Left lobe of liver (tissue), 2 donors: ENCODE measurements around the gene FASN. TPM values are rescaled to one million over a fixed set of nuclear protein-coding genes. Genes with fewer than 3 reads are reported as not detected.
"Not testable (repeated sequence)": the region's sequence is repeated elsewhere in the genome, so short reads cannot be mapped to it uniquely, and the experiment has no call there.

Source experiments
- ATAC-seq: fragments of 200-7000 bp; cut with Tn5 transposase; one replicate; pipeline ENCODE4 v1.9.1; 2020; ENCODE audit warnings: mild to moderate bottlenecking, moderate library complexity
- DNase-seq: peaks from one replicate; pipeline ENCODE4 v3.0.0-alpha.2; 2020; ENCODE audit warnings: low spot score
- total RNA-seq: library from RNA; stranded (reverse); gene quantifications from one replicate; pipeline ENCODE4 v1.2.1, GENCODE V29; 2021
- donor health status: DM: no; HTN: no; CAD: no; lungs with moderate emphysema.
- donor health status: DM: no; HTN: yes; CAD: no.

FASN gene
- 267 TPM for total RNA-seq

- ATAC-seq (peak; percentile 42), DNase-seq (peak; percentile 97)
These were observed at the start of gene FASN for GRCh38 chr17:82098169-82098938. FASN (minus strand) TSS chr17:82098236; CDS start chr17:82096445, 1,791 bp downstream.

- DNase-seq (no peak), ATAC-seq (no peak)
These were observed 48.9 kb upstream of the FASN start for GRCh38 chr17:82146663-82147654.

GRCh38 chr17:82145550-82146155 lies 47.6 kb upstream of the FASN start:
- no peak for ATAC-seq
- DNase-seq, result no peak

- no peak for ATAC-seq
- DNase-seq, result no peak
These were observed 45.3 kb upstream of the FASN start for GRCh38 chr17:82143333-82143732.

GRCh38 chr17:82139961-82140360 lies 41.9 kb upstream of the FASN start:
- not testable (repeated sequence) for ATAC-seq, DNase-seq

- no peak for DNase-seq
- no peak for ATAC-seq
These were observed 40.5 kb upstream of the FASN start for GRCh38 chr17:82138511-82138992.

- ATAC-seq, result peak; percentile 59
- DNase-seq, result no peak
These were observed 36.1 kb upstream of the FASN start for GRCh38 chr17:82134101-82134500.

- peak; percentile 77 for ATAC-seq
- DNase-seq, result not testable (repeated sequence)
These were observed 35.3 kb upstream of the FASN start for GRCh38 chr17:82133166-82133953.

- ATAC-seq (no peak), DNase-seq (no peak)
These were observed 31.1 kb upstream of the FASN start for GRCh38 chr17:82129095-82129494.

GRCh38 chr17:82128287-82128686 lies 30.3 kb upstream of the FASN start:
- DNase-seq (no peak), ATAC-seq (no peak)

GRCh38 chr17:82127704-82128103 lies 29.7 kb upstream of the FASN start:
- no peak for ATAC-seq

GRCh38 chr17:82127315-82127595 lies 29.2 kb upstream of the FASN start:
- DNase-seq (no peak), ATAC-seq (no peak)

More at GRCh38 chr17:82127704-82128103, 29.7 kb upstream of the FASN start:
- DNase-seq, result no peak

GRCh38 chr17:82126556-82127314 lies 28.7 kb upstream of the FASN start:
- no peak for DNase-seq
- no peak for ATAC-seq

- ATAC-seq (no peak), DNase-seq (no peak)
These were observed 26.1 kb upstream of the FASN start for GRCh38 chr17:82124101-82124500.

GRCh38 chr17:82121660-82122629 lies 23.9 kb upstream of the FASN start:
- DNase-seq (no peak), ATAC-seq (no peak)

- no peak for ATAC-seq
- no peak for DNase-seq
These were observed 23.2 kb upstream of the FASN start for GRCh38 chr17:82121246-82121645.

GRCh38 chr17:82120148-82120547 lies 22.1 kb upstream of the FASN start:
- ATAC-seq (no peak), DNase-seq (no peak)

GRCh38 chr17:82118815-82119380 lies 20.9 kb upstream of the FASN start:
- DNase-seq (no peak), ATAC-seq (no peak)
